ENCODE results near the gene DHH. TPM values are rescaled to one million over a fixed set of nuclear protein-coding genes. Genes with fewer than 3 reads are reported as not detected.

DHH gene
- total and polyA plus RNA-seq, 2 experiments from 2014 or later, result not detected

- Histone ChIP-seq H3K27ac (ENCODE audit: low read depth) (peak within 1 kb of the TSS; percentile 65), H3F3A (replicated peaks; ENCODE audit: low read depth) (peaks cover 6% of the 10 kb centered on the region; the same call in 1 of the 2 replicates), H3K4me2 (peak within 1 kb of the TSS; percentile 87), H4K20me1 (replicated peaks; ENCODE audit: insufficient read depth) (peaks cover 8% of the 10 kb centered on the region), H3K27me3 (ENCODE audit: insufficient read depth) (no peaks in the 10 kb centered on the region), H3K36me3 (ENCODE audit: insufficient read depth) (no peaks in the 10 kb centered on the region), H2AFZ (peak within 1 kb of the TSS; percentile 82), H3K4me3 (peak within 1 kb of the TSS; percentile 90), H3K4me1 (ENCODE audit: insufficient read depth) (peaks cover 14% of the 10 kb centered on the region; the same call in 1 of the 2 replicates), H3K9me2 (ENCODE audit: insufficient read depth) (no peaks in the 10 kb centered on the region), H3K79me2 (replicated peaks; ENCODE audit: insufficient read depth) (peaks cover 29% of the 10 kb centered on the region)
- TF ChIP-seq, protein P1, sequence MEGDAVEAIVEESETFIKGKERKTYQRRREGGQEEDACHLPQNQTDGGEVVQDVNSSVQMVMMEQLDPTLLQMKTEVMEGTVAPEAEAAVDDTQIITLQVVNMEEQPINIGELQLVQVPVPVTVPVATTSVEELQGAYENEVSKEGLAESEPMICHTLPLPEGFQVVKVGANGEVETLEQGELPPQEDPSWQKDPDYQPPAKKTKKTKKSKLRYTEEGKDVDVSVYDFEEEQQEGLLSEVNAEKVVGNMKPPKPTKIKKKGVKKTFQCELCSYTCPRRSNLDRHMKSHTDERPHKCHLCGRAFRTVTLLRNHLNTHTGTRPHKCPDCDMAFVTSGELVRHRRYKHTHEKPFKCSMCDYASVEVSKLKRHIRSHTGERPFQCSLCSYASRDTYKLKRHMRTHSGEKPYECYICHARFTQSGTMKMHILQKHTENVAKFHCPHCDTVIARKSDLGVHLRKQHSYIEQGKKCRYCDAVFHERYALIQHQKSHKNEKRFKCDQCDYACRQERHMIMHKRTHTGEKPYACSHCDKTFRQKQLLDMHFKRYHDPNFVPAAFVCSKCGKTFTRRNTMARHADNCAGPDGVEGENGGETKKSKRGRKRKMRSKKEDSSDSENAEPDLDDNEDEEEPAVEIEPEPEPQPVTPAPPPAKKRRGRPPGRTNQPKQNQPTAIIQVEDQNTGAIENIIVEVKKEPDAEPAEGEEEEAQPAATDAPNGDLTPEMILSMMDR (conservative IDR thresholded peaks at IDR 0.05; ENCODE audit: low read depth in 2 of 2), result peak; percentile 15 to 20; a peak in 2 of 4 replicates
- TF ChIP-seq POLR2AphosphoS5 (IDR thresholded peaks at IDR 0.05; ENCODE audit: low read depth), result peak; percentile 84
- no peak for TF ChIP-seq EZH2 (IDR thresholded peaks at IDR 0.05; ENCODE audit: low read depth, unreplicated experiment)
- TF ChIP-seq CREB1 (CRISPR knock-in tag; IDR thresholded peaks at IDR 0.05; ENCODE audit: low read depth), result peak; percentile 91
- H3K4me1 Mint-ChIP-seq, result peaks cover 34% of the 10 kb centered on the region
- peaks cover 12% of the 10 kb centered on the region for H3K36me3 Mint-ChIP-seq (ENCODE audit: low read depth)
- peak within 1 kb of the TSS; percentile 96 for H3K4me3 Mint-ChIP-seq
- peaks cover 6% of the 10 kb centered on the region for H3K27me3 Mint-ChIP-seq (ENCODE audit: insufficient read depth, low read depth, poor library complexity)
- H3K27ac Mint-ChIP-seq, result peak within 1 kb of the TSS; percentile 92
- peaks cover 29% of the 10 kb centered on the region for H3K9me3 Mint-ChIP-seq
- ATAC-seq (peak; percentile 95), DNase-seq (ENCODE audit: low spot score) (peak; percentile 99)
Observed at GRCh38 chr12:49110464-49111155, 16.0 kb upstream of the DHH start, which contains the start of gene LMBR1L. Gene LMBR1L, minus strand, starts transcription at chr12:49110847. Its CDS starts 292 bp downstream, at chr12:49110555.

DNA sequence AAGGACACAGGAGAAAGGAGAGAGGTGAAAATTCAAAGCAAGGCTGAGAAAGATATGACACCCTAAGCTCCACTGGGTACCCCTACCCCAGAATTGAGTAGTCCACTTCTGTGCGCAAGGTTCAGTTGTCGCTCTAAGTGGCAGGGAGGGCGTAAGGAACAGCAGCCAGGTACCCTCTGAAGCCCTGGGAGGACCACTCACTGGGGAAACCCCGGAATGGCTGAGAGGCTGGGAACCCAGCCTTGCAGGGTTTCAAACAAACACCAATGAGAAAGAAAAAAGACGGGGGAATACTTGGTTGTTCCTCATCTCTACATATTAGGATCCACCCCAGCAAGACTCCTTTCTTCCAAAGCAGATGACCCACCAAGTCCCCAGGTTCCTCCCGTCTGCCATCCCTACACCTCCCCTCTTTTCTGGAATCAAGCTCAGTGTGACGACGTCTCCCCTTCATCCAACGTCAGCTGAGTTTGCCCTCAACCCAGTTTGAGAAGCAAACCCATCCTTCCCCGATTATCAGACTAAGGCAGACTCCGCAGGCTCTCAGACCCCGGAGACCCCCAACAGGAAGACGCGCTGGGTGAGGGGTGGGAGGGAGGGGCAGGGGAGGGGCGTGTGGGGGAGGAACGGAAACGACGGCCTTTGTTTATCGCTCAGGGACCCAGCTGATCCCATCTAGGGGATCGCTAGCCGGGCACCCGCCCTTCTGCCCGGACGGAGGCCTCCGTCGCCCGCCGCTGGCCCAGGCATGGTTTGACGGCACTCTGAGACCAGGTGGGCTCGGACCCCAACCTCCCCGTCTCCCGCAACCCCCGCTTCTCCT lies 15.3 kb upstream of the DHH start:
- ATAC-seq (peak; percentile 49), DNase-seq (ENCODE audit: low spot score) (peak; percentile 75)
- no peaks in the 10 kb centered on the region for H3K27me3 ChIP-seq (ENCODE audit: insufficient read depth)
- H2AFZ ChIP-seq, result peak overlapping the region; percentile 82
- no peaks in the 10 kb centered on the region for H3K9me2 ChIP-seq (ENCODE audit: insufficient read depth)
- H3K36me3 ChIP-seq (ENCODE audit: insufficient read depth), result no peaks in the 10 kb centered on the region
- H3K27ac Mint-ChIP-seq, result peak overlapping the region; percentile 92
- H3F3A ChIP-seq (replicated peaks; ENCODE audit: low read depth), result peaks cover 6% of the 10 kb centered on the region; the same call in 1 of the 2 replicates
- H3K27ac ChIP-seq (ENCODE audit: low read depth), result peak overlapping the region; percentile 65; the same call in 1 of the 2 replicates
- peak overlapping the region; percentile 87 for H3K4me2 ChIP-seq
- peak overlapping the region; percentile 90 for H3K4me3 ChIP-seq
- peaks cover 29% of the 10 kb centered on the region for H3K9me3 Mint-ChIP-seq
- peaks cover 34% of the 10 kb centered on the region for H3K4me1 Mint-ChIP-seq
- peaks cover 8% of the 10 kb centered on the region for H4K20me1 ChIP-seq (replicated peaks; ENCODE audit: insufficient read depth)
- peaks cover 29% of the 10 kb centered on the region for H3K79me2 ChIP-seq (replicated peaks; ENCODE audit: insufficient read depth)
- peak overlapping the region; percentile 96 for H3K4me3 Mint-ChIP-seq
- peaks cover 12% of the 10 kb centered on the region for H3K36me3 Mint-ChIP-seq (ENCODE audit: low read depth)
- H3K27me3 Mint-ChIP-seq (ENCODE audit: insufficient read depth, low read depth, poor library complexity), result peaks cover 6% of the 10 kb centered on the region
- peaks cover 14% of the 10 kb centered on the region; the same call in 1 of the 2 replicates for H3K4me1 ChIP-seq (ENCODE audit: insufficient read depth)
- no peak for TF ChIP-seq POLR2AphosphoS5 (IDR thresholded peaks at IDR 0.05; ENCODE audit: low read depth)
- no peak for TF ChIP-seq EZH2phosphoT487 (IDR thresholded peaks at IDR 0.05; ENCODE audit: unreplicated experiment)
- no peak for TF ChIP-seq STAT1 (IDR thresholded peaks at IDR 0.05; ENCODE audit: unreplicated experiment)
- TF ChIP-seq, protein P1 (conservative IDR thresholded peaks at IDR 0.05; ENCODE audit: low read depth in 2 of 2), result no peak
- no peak for TF ChIP-seq EZH2 (IDR thresholded peaks at IDR 0.05; ENCODE audit: low read depth, unreplicated experiment)
- TF ChIP-seq ZNF114 (CRISPR knock-in tag; IDR thresholded peaks at IDR 0.05), result no peak
- TF ChIP-seq, protein P2, sequence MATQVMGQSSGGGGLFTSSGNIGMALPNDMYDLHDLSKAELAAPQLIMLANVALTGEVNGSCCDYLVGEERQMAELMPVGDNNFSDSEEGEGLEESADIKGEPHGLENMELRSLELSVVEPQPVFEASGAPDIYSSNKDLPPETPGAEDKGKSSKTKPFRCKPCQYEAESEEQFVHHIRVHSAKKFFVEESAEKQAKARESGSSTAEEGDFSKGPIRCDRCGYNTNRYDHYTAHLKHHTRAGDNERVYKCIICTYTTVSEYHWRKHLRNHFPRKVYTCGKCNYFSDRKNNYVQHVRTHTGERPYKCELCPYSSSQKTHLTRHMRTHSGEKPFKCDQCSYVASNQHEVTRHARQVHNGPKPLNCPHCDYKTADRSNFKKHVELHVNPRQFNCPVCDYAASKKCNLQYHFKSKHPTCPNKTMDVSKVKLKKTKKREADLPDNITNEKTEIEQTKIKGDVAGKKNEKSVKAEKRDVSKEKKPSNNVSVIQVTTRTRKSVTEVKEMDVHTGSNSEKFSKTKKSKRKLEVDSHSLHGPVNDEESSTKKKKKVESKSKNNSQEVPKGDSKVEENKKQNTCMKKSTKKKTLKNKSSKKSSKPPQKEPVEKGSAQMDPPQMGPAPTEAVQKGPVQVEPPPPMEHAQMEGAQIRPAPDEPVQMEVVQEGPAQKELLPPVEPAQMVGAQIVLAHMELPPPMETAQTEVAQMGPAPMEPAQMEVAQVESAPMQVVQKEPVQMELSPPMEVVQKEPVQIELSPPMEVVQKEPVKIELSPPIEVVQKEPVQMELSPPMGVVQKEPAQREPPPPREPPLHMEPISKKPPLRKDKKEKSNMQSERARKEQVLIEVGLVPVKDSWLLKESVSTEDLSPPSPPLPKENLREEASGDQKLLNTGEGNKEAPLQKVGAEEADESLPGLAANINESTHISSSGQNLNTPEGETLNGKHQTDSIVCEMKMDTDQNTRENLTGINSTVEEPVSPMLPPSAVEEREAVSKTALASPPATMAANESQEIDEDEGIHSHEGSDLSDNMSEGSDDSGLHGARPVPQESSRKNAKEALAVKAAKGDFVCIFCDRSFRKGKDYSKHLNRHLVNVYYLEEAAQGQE (IDR thresholded peaks at IDR 0.05; ENCODE audit: unreplicated experiment), result no peak
- no peak; the same call in 1 of the 2 replicates for TF ChIP-seq ETS1 (IDR thresholded peaks at IDR 0.05)
- no peak for TF ChIP-seq NANOG (IDR thresholded peaks at IDR 0.05; ENCODE audit: borderline replicate concordance)
- TF ChIP-seq JUNB (IDR thresholded peaks at IDR 0.05; ENCODE audit: unreplicated experiment), result no peak
- no peak for TF ChIP-seq CREB1 (CRISPR knock-in tag; IDR thresholded peaks at IDR 0.05; ENCODE audit: low read depth)
- no peak for TF ChIP-seq ZNF331 (CRISPR knock-in tag; IDR thresholded peaks at IDR 0.05; ENCODE audit: low read depth)
